HG03558 (cell line): ENCODE data around the gene TREML4.
"Not testable (repeated sequence)": the region's sequence is repeated elsewhere in the genome, so short reads cannot be mapped to it uniquely, and the experiment has no call there.

Experiments used
- ATAC-seq: cut with Tn5 transposase; IDR thresholded peaks from one replicate; pipeline ENCODE4 v1.9.1; 2021; ENCODE audit warnings: moderate number of reproducible peaks; ENCODE audit not compliant: unreplicated experiment; ENCODE audit errors: extremely low read depth

Gene TREML4

DNA sequence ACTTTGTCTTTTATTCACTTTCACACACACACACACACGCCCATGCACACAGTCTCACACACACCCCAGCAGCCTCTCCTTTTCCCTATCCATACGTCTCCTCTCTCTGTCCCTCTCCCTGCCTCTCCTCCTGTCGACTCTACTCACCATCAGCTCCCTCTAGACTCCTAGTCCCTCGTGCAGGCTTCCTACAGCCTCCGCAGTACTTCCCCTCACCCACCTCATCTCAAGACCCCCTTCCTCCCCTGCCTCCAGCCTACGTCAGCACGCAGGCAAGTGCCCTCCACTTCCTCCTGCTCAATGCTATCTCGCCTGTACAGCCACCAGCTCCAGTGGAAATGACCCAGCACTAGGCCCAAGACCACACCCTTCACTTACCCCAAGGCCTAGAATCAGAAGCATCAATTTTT lies 26.4 kb upstream of the TREML4 start:
- ATAC-seq: no peak

DNA sequence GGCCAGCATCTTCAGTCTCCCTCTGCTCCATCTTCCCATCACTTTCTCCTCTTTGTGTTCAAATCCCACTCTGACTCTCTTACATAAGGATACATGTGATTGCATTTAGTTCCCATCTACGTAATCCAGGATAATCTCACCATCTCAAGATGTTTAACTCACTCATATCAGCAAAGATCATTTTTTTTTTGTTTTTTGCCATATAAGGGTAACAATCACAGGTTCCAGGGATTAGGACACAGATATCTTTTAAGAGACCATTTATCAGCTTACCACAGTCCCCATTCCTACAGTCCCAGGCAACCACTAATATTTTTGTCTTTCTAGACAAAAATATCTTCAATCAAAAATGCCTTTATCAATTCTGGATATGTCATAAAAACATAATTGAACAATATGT lies 24.0 kb upstream of the TREML4 start:
- no peak for ATAC-seq

DNA sequence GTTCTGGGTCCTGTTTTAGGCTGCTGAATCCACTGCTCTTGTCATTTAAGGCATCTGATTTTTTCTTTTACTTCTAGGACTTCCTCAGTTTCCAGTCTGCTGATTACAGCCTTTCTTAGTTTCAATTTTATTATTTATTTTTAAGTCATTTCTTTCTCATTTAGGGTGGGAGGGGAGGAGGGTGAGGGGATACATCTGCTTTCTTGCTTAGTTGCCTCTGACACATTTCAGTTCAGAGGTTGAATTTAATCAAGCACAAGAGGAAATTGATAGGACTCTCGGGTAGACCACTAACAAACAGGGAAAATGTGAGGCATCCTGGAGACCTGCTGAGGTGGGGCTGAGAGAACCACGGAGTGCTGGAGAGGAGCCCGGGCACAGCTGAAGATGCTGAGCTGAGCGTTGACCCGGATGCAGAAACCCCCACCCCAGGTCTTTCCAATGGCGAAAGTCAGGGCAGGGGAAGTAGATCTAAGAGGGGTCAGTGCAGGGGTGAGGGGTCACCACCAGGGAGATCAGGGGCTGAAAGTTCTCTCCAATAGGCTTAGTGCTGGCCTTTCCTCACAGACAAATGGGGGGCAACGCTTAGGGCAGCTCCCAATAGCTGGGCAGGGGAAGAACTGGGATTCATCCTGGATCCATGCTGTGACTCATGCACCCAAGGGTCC lies 19.6 kb upstream of the TREML4 start:
- ATAC-seq: no peak

DNA sequence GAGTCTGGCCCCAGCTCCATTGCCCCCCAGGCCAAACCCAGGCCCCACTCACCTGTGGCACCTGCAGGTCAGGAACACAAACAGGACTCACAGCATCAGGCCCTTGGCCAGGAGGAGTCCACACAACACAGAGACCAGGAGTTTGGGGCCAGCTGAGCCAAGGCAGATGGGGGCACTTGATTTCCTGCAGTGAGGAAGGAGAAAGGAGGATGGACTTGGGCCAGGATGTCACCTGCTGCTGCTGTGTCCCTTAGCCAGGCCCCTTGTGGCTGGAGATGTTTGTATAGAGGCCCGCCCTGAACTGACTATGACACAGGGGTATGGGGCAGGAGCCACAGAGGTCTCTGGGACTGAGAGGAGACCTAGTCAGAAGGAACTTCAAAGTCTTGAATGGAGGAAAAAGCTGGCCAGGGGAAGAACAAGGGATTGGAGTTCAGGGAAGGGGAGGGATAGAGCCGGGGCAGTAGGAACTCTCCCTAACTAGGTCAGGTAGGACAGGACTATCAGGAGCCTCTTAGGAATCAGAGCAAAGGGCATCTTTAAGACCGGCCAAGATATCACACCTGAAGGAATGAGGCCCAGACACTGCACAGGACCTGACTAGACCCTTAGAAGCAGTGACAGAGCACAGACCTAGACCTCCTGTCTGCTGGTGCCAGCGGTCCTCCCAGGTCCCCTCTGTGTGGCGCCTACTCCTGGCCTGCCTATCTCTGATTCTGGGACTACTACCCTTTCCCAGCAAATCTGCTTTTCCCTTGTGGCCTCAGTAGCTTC lies 18.4 kb upstream of the TREML4 start:
- no peak for ATAC-seq

DNA sequence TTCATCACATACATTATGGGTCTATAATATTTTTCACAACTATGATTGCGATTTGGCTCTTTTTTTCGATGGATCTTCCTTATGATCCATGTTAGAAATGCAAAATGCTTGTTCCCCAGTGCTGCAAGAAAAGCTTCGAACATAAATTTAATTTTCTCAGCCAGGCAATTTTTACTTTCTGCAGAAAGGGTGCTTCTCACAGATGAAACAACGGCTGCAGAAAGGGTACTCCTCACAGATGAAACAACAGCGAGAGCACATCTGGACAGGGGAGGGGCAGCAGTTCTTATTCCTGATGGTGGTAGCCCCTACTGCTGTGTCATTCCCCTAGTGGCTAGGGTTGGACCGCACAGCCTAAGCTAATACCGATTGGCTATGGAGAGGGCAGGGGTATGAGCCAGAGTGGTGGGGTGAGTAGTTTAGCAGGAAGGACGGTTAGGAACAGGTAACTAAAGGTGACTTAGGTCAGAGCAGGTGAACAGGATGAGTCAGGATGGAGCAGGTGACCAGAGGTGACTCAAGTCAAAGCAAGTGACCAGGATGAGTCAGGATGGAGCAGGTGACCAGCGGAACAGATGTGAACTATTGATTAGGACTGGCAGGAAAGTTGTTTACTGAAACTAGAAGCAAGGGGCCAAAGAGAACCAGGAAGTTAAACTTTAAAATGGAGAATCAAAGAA lies 13.4 kb upstream of the TREML4 start:
- ATAC-seq: no peak

DNA sequence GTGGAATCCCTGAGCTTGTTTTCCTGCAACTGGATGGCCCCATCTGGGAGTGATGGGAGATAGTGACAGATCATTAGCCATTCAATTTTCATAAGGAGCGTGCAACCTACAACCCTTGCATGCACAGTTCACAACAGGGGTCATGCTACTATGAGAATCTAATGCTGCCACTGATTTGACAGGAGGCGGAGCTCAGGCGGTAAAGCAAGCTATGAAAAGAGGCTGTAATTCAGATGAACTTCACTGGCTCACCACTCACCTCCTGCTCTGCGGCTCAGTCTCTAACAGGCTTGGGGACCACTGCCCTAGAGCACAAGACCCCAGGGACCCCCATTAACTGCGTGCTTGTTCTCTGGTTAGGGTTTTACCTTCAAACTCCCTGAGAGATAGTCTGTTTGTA lies 12.4 kb upstream of the TREML4 start:
- no peak for ATAC-seq

DNA sequence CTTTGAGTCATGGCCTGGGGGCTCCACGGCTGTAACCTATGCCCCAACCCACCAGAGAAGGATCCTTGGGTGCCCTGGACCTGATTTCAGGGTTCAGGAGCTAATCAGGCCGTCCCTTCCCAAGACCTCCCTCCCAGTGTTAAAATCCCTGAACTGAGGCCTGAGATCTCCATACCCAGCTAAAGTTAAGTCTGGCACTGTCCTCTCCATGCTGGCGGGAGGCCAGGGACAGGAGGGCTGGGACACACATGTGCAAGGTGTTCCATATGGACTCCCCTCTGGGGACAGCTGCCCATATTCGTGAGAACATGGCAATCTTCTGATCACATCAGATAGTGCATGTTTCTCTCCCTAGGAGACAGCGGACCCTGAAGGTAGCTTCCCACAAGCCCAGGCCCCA lies 11.5 kb upstream of the TREML4 start:
- no peak for ATAC-seq

DNA sequence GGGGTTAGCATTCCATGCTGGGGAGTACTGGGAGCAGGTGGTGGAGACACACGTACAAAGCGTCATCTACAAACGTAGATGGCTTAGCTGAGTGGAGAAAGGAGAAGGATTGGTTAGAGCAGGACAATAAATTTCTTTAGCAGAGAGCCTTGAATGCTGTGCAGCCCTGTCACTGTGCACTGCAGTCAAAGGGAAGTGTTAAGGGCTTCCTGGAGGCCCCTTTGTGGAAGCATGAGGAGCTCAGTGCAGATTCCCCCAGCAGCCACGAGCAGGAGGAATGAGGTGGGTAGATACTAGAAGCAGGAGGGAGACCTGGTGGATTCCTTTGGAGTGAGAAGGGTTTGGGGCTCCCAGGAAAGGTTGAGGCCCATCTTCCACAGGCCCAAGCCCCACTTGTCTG lies 6.1 kb upstream of the TREML4 start:
- ATAC-seq: no peak

DNA sequence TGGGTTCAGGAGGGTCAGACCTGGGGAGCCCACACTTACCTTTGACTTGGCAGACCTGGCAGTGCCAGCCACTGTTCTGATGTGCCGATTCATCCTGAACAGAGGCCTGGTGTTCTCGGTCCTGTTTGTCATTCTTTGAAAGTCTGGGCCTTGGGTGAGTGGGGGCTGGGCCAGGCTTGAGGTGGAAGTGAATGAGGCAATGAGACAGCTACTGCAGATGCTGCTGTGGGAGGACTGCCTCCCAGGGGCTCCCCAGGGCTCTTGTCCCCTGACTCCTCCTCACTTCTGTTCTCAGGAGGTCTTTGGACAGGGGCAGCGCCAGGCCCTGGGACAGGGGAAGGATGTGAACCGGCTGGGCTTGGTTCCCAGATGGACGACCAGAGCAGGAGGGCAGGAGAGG lies 5.6 kb upstream of the TREML4 start:
- ATAC-seq: no peak

DNA sequence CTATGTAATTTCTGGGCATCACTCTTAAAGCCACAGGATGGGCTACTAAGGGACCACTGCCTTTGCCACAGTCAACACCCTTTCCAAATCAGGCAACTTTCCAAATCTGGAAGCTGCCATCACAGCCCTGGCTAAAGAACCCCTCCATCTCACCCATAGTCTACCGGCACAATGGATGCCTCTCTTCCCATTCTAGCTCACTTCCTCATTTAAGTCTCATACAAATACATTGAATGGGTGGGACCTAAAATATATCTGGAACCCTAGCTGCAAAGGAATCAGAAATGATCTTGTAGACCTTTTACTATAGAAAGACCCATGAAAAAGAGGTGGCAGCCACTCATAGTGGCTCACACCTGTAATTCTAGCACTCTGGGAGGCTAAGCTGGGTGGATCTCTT lies 3.3 kb upstream of the TREML4 start:
- ATAC-seq: no peak

DNA sequence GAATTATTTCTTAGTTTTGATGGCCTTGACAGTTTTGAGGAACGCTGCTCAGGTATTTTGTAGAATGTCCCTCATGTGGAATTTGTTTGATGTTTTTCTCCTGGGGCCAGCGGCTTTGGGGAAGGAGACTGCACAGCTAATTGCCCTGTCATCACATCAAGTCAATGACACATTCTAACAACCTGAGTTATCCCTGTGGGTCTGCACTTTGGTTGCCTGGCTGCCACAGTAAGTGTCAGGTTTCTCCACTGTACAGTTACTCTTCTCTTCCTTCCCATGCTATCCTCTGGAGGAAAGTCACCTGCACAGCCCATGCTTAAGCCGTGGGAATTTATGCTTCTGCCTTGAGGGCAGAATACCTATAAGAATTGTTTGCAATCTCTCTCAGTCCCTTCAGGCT lies 1.4 kb upstream of the TREML4 start:
- no peak for ATAC-seq

DNA sequence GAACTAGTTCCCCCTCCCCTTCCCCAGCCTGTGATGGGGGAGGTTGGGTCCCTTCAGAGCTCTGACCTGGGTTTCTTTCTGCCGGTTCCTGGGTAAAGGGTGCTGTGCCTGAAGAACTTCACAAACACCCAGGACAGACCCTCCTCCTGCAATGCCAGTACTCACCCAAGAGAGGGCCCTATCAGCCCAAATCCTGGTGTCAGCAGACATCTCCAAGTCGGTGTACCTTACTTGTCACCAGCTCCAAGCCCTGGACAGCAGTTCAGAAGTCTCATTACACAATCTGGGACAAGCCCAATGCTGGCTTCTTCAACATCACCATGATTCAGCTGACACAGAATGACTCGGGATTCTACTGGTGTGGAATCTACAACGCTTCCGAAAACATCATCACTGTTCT lies 467 bp downstream of the TREML4 start:
- no peak for ATAC-seq

DNA sequence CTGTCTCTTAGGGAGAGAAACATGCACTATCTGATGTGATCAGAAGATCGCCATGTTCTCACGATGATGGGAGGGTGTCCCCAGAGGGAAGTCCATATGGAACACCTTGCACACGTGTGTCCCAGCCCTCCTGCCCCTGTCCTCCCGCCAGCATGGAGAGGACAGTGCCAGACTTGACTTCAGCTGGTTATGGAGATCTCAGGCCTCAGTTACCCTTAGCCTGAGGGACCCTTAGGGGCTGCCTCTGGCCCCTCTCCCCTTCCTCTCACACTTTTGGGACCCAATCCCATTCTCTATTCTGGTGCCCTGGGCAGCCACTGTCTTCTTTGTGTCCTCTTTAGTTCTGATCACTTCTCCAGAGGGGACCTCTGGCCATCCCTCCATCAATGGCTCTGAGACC lies 1.6 kb downstream of the TREML4 start:
- ATAC-seq: no peak

DNA sequence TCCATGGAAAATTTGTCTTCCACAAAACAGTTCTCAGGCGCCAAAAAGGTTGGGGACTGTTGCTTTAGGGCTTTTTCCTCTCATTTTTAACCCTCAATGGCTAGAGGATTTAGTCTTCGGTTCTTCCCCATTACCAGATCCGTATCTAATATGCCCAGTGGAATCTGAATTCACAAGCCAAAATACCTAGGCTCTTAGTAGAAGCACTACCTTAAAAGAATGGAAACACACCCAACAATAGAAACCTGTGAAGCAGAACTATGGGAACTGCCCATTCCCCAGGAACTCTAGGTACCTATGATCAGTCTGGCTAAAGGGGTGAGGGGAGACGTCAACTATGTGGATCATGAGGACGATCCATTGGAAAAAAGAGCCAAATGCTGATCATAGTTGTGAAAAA lies 3.1 kb downstream of the TREML4 start:
- ATAC-seq: no peak

DNA sequence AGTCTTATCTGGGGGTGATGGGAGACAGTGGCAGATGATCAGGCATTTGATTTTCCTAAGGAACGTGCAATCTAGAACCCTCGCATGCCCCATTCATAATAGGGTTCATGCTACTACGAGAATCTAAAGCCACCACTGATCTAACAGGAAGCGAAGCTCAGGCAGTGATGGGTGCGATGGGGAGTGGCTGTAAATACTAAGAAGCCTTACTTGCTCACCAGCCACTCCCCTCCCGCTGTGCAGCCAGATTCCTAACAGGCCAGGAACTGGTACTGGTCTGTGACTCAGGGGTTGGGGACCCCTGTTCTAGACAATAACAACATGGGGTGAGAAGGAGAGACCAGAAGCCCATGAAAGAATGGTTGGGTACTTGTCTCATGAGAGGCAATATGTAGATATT lies 4.5 kb downstream of the TREML4 start:
- no peak for ATAC-seq

DNA sequence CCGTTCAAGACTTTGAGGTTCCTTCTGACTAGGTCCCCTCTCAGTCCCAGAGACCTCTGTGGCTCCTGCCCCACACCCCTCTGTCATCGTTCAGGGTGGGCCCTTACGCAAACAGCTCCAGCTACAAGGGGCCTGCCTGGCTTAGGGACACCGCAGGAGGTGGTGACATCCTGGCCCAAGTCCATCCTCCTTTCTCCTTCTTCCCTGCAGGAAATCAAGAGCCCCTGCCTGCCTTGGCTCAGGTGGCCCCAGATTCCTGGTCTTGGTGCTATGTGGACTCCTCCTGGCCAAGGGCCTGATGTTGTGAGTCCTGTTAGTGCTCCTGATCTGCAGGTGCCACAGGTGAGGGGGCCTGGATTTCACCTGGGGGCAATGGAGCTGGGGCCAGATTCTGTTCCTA lies 8.1 kb downstream of the TREML4 start:
- no peak for ATAC-seq

DNA sequence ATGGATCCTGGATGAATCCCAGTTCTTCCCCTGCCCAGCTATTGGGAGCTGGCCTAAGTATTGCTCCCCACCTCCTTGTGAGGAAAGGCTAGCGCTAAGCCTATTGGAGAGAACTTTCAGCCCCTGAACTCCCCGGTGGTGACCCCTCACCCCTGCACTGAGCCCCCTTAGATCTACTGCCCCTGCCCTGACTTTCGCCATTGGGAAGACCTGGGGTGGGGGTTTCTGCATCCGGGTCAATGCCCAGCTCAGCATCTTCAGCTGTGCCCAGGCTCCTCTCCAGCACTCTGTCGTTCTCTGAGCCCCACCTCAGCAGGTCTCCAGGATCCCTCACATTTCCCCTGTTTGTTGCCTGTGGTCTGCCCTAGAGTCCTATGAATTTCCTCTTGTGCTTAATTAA lies 9.0 kb downstream of the TREML4 start:
- no peak for ATAC-seq

DNA sequence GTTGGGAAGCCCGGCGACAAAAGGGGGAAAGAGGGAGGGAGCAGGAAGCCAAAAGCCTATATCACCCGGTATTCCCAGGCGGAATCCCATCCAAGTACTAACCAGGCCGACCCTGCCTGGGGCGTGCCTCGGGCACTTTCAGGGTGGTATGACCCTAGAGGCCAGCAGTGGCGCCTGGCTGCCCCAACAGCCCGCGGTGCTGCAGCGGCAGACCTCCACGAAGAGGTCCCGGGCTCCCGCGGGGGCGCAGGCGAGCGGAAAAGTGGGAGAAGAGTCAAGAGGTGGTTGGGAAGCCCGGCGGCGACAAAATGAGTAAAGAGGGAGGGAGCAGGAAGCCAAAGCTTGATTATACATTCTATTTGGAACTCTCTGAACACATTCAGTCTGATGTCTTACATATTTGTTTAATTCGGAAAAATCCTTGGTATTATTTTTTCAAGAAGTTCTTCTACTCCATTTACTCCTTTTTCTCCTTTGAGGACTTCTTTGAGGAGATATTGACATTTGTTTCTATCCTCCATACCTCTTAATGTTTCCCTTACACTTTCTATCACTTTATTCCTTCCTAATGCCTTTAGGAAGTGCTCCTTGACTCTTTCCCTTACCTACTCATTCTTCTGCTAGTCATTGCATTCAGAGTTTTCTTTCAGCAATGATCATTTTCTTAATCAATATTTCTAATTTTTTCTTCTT lies 11.5 kb downstream of the TREML4 start:
- no peak for ATAC-seq

DNA sequence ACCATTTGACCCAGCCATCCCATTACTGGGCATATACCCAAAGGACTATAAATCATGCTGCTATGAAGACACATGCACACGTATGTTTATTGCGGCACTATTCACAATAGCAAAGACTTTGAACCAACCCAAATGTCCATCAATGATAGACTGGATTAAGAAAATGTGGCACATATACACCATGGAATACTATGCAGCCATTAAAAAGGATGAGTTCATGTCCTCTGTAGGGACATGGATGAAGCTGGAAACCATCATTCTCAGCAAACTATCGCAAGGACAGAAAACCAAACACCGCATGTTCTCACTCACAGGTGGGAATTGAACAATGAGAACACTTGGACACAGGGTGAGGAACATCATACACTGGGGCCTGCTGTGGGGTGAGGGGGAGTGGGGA lies 18.4 kb downstream of the TREML4 start:
- not testable (repeated sequence) for ATAC-seq

DNA sequence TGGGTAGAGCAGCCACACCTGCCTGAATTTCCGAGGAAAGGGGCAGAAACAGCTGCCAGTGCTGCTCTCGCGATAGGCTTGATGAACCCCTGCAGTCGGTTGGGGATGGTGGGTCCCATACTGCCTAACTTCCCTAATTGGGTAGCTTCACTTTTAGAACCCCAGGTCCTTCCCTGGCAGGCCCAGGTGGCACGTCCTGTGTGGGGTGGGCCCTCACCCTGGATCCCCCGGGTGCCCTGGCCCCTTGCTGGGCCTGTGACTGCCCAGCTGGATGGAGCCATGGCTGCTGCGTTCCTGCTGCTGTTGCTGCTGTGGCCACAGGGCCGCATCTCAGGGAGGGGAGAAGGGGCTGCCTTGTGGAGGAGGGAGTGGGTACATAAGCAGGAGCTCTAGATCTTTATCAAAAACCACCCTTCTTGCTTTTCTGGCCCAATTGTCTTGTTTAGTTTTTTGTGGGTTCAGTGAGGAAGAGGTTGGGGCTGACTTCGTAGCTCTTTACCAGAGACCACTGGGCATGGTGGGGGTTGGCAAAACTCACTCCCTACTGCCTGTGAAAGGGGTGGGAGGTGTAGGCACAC lies 19.2 kb downstream of the TREML4 start:
- no peak for ATAC-seq
